DND-41 (cell line): ENCODE data around the gene CASKIN2.

Experiments
- ATAC-seq: fragments of 200-7000 bp; cut with Tn5 transposase; 3 replicates; pipeline ENCODE4 v1.9.1; 2021; ENCODE audit warnings: low read depth; ENCODE audit not compliant: insufficient read depth
- DNase-seq: peaks from one replicate; pipeline ENCODE4 v3.0.0-alpha.2; 2020
- H2AFZ ChIP-seq: 2 replicates; pipeline ENCODE4 v1.6.0; 2012; ENCODE audit warnings: low read depth, low read length
- H3K27ac ChIP-seq: 2 replicates; pipeline ENCODE4 v1.5.1; 2012; ENCODE audit warnings: low read length, inconsistent platforms
- H3K27me3 ChIP-seq: fragments of 200-600 bp; sonication (generic); 2 replicates; pipeline ENCODE4 v1.6.0; 2012; ENCODE audit warnings: low read length, mild to moderate bottlenecking, inconsistent platforms; ENCODE audit not compliant: insufficient read depth, poor library complexity
- H3K36me3 ChIP-seq: 2 replicates; pipeline ENCODE4 v1.5.1; 2012; ENCODE audit warnings: low read length, inconsistent platforms; ENCODE audit not compliant: insufficient read depth
- H3K4me1 ChIP-seq: 2 replicates; pipeline ENCODE4 v1.5.1; 2012; ENCODE audit warnings: mild to moderate bottlenecking, low read length; ENCODE audit not compliant: insufficient read depth
- H3K4me2 ChIP-seq: 2 replicates; pipeline ENCODE4 v1.6.0; 2012; ENCODE audit warnings: mild to moderate bottlenecking, moderate library complexity, low read length, inconsistent platforms; ENCODE audit not compliant: insufficient read depth
- H3K4me3 ChIP-seq, 2 experiments: fragments of 200-600 bp in 1 of 2; shearing (Covaris generic) in 1 of 2; 2 replicates each; pipeline ENCODE4 v1.5.1; 2012 to 2016; ENCODE audit warnings: inconsistent platforms in 2 of 2, low read length in 2 of 2, mild to moderate bottlenecking in 2 of 2, low read depth in 1 of 2, moderate library complexity in 1 of 2
- H3K79me2 ChIP-seq: 2 replicates; pipeline ENCODE4 v1.6.0; 2012; ENCODE audit warnings: low read length, inconsistent platforms; ENCODE audit not compliant: insufficient read depth
- H3K9ac ChIP-seq: 2 replicates; pipeline ENCODE4 v1.6.0; 2012; ENCODE audit warnings: low read depth, mild to moderate bottlenecking, inconsistent platforms, low read length, moderate library complexity
- H3K9me3 ChIP-seq: 2 replicates; pipeline ENCODE4 v1.5.1; 2012; ENCODE audit warnings: low read length, moderate library complexity, mild to moderate bottlenecking, inconsistent platforms; ENCODE audit not compliant: insufficient read depth, severe bottlenecking
- H4K20me1 ChIP-seq: 2 replicates; pipeline ENCODE4 v1.6.0; 2012; ENCODE audit warnings: low read length; ENCODE audit not compliant: insufficient read depth
- EZH2 ChIP-seq: IDR thresholded peaks from 3 replicates; pipeline ENCODE4 v1.6.1; 2012; ENCODE audit warnings: borderline replicate concordance, low read depth, mild to moderate bottlenecking, moderate library complexity, low read length, inconsistent platforms; ENCODE audit not compliant: severe bottlenecking
- TF ChIP-seq, protein P1 (sequence below): IDR thresholded peaks from 2 replicates; pipeline ENCODE4 v1.5.1; 2012; ENCODE audit warnings: borderline replicate concordance, low read length, moderate library complexity, mild to moderate bottlenecking; ENCODE audit not compliant: poor library complexity, severe bottlenecking; ENCODE audit errors: extremely low read depth

The CASKIN2 gene

DNA sequence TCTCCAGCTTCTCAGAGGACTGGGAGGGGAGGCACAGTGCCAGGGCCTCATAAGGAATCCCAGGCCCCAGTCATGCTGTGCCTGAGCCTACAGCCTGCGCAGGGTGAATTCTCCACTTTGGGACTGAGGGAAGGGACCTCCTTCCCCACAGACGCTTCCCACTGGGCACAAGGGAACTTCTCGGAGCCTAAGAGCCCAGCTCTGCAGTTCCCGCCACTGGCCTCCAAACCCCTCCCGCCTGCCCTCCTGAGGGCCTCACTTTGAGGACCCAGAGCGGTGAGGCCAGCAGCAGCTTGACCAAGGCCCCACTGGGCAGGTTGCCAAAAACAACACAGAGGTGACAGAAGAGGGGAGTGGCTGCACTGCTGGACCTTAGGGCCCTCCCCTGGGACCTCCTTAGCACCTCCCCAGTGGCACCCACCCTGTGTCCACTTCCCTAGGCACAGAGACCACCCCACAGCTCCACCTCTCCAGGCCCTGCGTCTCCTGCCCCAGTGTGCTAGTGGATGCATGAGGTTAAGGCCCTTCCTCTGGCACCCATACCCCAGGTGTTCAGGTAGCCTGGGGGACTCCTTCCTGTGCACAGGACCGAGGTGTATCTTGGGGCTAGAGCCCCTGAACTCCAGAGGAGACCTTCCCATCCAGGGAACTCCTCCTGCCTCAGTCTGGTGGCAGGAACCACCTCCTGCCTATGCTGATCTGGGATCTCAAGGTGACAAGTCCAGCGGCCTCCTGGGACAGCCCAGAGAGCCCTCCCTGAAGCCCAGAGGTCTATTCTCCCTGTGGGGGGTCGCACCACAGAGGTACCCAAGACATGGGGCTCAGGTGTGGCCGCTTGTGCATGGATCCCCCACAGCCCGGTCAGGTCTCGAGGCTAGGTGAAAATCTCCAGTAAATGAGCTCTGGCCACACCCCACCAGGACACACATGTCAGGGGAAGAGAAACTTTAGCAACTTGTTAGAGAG is 3.4 kb downstream of the CASKIN2 start:
- no peak for ATAC-seq
- Histone ChIP-seq H4K20me1 (peaks cover 35% of the 10 kb centered on the region), H2AFZ (no peak overlapping the region), H3K4me2 (peak overlapping the region; percentile 40), H3K9me3 (no peaks in the 10 kb centered on the region), H3K9ac (peak overlapping the region; percentile 12; the same call in 1 of the 2 replicates), H3K79me2 (peaks cover 31% of the 10 kb centered on the region), H3K27me3 (no peaks in the 10 kb centered on the region), H3K27ac (0 out of 2 replicates have a peak overlapping the region, but pooled peaks have one; percentile 19), H3K4me3 (no peak overlapping the region), H3K4me1 (peaks cover 36% of the 10 kb centered on the region), H3K36me3 (peaks cover 41% of the 10 kb centered on the region)
- TF ChIP-seq EZH2: no peak
- TF ChIP-seq, protein P1, sequence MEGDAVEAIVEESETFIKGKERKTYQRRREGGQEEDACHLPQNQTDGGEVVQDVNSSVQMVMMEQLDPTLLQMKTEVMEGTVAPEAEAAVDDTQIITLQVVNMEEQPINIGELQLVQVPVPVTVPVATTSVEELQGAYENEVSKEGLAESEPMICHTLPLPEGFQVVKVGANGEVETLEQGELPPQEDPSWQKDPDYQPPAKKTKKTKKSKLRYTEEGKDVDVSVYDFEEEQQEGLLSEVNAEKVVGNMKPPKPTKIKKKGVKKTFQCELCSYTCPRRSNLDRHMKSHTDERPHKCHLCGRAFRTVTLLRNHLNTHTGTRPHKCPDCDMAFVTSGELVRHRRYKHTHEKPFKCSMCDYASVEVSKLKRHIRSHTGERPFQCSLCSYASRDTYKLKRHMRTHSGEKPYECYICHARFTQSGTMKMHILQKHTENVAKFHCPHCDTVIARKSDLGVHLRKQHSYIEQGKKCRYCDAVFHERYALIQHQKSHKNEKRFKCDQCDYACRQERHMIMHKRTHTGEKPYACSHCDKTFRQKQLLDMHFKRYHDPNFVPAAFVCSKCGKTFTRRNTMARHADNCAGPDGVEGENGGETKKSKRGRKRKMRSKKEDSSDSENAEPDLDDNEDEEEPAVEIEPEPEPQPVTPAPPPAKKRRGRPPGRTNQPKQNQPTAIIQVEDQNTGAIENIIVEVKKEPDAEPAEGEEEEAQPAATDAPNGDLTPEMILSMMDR: no peak
- no peak for DNase-seq

DNA sequence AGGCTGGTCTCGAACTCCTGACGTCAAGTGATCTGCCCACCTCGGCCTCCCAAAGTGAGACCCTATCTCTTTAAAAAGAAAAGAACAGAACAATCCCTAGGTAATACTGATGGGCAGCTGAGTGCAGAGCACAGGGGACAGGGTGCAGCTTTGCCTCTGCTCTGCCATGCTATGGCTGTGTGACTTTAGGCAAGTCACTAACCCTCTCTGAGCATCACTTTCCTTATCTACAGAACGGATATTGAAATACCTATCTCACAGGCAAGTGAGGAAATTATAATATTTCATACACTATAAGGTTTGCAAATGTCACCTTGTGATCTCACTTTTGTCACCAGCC is 4.1 kb downstream of the CASKIN2 start:
- Histone ChIP-seq H4K20me1 (peaks cover 36% of the 10 kb centered on the region), H3K4me1 (peaks cover 36% of the 10 kb centered on the region), H3K4me3 (no peak overlapping the region), H3K9ac (no peak overlapping the region), H3K27ac (no peak overlapping the region), H3K79me2 (peaks cover 27% of the 10 kb centered on the region), H3K9me3 (no peaks in the 10 kb centered on the region), H3K27me3 (no peaks in the 10 kb centered on the region), H3K36me3 (peaks cover 48% of the 10 kb centered on the region), H3K4me2 (no peak overlapping the region), H2AFZ (no peak overlapping the region)
- no peak for DNase-seq
- TF ChIP-seq EZH2: no peak
- TF ChIP-seq, protein P1: no peak
- ATAC-seq: no peak

DNA sequence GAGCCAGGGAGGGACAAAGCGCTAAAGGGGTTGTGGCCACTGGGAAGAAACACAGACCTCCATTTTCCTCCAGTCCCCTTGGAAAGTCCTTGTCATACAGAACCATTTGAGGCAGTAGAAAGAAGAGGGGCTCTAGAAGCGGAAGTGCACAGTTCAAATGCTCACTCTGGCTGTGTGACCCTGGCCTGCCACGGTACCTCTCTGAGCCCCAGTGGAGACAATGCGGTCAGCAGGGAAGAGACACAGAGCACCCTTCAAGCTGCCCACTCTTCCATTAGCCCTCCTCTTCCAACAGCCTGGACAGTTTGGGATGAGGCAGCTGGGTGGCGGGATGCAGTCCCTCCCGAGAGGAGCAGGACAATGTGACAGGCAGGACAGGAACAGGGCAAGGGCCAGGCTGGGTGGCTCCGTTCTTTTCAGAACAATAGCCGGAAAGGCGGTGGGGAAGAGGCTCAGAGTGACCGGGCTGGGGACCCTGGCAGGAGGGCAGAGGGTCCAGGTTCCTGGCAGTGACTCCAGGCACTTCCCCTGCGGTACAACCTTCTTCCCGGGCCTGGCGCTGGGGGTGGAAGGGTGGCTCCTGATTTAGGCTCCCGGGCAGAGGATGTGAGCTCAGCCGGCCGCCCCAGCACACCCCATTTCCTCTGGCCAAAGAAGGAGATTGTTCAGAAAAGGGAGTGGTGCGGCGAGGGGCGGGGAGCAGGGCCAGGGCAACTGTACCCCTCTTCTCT is 5.6 kb downstream of the CASKIN2 start:
- Histone ChIP-seq H3K4me1 (peaks cover 30% of the 10 kb centered on the region), H3K4me3 (no peak overlapping the region), H3K27me3 (no peaks in the 10 kb centered on the region), H3K9ac (no peak overlapping the region), H3K9me3 (no peaks in the 10 kb centered on the region), H3K4me2 (no peak overlapping the region), H2AFZ (no peak overlapping the region), H4K20me1 (peaks cover 36% of the 10 kb centered on the region), H3K36me3 (peaks cover 58% of the 10 kb centered on the region), H3K79me2 (peaks cover 22% of the 10 kb centered on the region), H3K27ac (no peak overlapping the region)
- DNase-seq: no peak
- TF ChIP-seq EZH2: no peak
- no peak for ATAC-seq

DNA sequence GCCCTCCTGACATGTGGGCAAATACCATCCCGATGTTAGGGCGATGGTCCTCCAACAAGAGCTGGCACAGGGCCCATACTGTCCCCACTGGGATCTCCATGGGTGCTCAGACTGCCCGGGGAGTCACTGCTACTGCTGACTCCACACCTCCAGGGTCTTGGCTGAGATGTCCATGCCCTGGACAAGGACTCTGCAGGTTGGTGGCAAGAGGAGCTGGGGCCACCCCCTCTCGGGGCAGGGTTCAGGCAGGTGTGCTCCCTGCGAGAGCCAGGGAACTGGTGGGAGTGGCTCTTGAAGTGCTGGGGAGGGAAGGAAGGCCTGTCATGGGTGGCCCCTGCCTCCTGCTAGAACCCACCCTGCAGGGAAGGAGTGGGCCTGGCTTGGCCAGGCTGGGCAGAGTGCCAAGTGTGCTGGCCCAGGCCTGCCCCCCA is 6.4 kb downstream of the CASKIN2 start:
- Histone ChIP-seq H2AFZ (no peak overlapping the region), H3K4me1 (peaks cover 23% of the 10 kb centered on the region), H3K79me2 (peaks cover 15% of the 10 kb centered on the region), H3K27me3 (no peaks in the 10 kb centered on the region), H3K27ac (no peak overlapping the region), H3K9ac (no peak overlapping the region), H3K4me3 (no peak overlapping the region), H3K4me2 (no peak overlapping the region), H4K20me1 (peaks cover 34% of the 10 kb centered on the region), H3K36me3 (peaks cover 65% of the 10 kb centered on the region), H3K9me3 (no peaks in the 10 kb centered on the region)
- no peak for DNase-seq
- TF ChIP-seq, protein P1: no peak
- TF ChIP-seq EZH2: no peak
- ATAC-seq: no peak
